H1 (cell line): ENCODE results near the gene ANAPC5. TPM values are rescaled to one million over a fixed set of nuclear protein-coding genes. Genes with fewer than 3 reads are reported as not detected.

Source experiments
- SP2 ChIP-seq: IDR thresholded peaks from 2 replicates; pipeline ENCODE4 v1.6.1; 2012; ENCODE audit warnings: mild to moderate bottlenecking, low read length, inconsistent platforms
- TCF12 ChIP-seq: IDR thresholded peaks from 2 replicates; pipeline ENCODE4 v1.6.1; 2011; ENCODE audit warnings: low read depth, mild to moderate bottlenecking, low read length
- polyA plus RNA-seq, 7 experiments: library from polyadenylated mRNA; depleted of rRNA in 3 of 7; stranded (reverse) in 5 of 7; unstranded in 2 of 7; fragments of >200 nt in 5 of 7; fragments of 200-250 nt in 2 of 7; gene quantifications; 1 replicate in 5 of 7; 2 replicates in 1 of 7; 4 replicates in 1 of 7; pipeline versions ENCODE4 v1.2.1 to v1.2.3, GENCODE V29; 2011 to 2013; ENCODE audit warnings: missing spikeins in 2 of 7, mixed read lengths in 2 of 7
- total RNA-seq: library from RNA; stranded (reverse); fragmentation: NEBNext Ultra II Directional; extraction: Animal tissue kit (Norgen Biotek cat#: 25700); gene quantifications from 2 replicates; pipeline ENCODE4 v1.2.1, GENCODE V29; 2021
- TF ChIP-seq, protein P1 (sequence below): IDR thresholded peaks from 2 replicates; pipeline ENCODE4 v1.6.1; 2012; ENCODE audit warnings: low read length, inconsistent platforms

The ANAPC5 gene
- total and polyA plus RNA-seq, 2 of the 8 experiments (the other 6 are each of a cell fraction or from before 2014, with no cell fraction given) = 103 to 127 TPM

DNA sequence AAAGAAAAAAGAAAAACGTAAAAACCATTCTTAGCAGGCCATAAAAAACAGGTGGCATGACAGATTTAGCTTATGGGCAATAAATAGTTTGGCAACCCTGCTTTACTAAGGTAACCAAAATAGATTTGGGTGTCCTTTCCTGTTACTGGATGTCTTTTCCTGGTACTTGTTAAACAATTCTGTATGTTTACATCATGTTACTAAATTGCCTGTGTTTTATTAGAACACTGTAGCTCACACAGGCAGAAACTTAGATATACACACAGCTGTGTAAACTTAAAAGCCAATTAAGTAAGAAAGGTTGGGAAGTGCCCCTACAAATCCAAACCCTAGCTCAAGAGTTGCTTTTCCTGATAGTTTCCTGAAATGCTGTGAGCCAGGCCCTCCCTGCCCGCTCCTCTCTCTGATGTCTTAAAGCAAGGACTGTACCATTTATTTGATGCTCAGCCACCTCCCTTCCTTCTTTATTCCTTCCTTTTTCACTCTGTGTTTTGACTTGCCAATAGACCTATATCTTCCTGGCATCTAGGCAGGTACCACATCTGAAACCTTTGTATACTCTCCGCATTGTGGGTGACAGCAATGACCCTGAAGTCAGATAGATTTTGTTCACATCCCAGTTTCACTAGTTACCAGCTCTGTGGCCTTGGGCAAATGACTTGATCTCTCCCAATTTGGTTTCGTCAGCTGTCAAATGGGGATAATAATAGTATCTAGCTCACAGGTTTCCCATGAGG, 52.0 kb downstream of the ANAPC5 start (continued):
- TF ChIP-seq, protein P1, sequence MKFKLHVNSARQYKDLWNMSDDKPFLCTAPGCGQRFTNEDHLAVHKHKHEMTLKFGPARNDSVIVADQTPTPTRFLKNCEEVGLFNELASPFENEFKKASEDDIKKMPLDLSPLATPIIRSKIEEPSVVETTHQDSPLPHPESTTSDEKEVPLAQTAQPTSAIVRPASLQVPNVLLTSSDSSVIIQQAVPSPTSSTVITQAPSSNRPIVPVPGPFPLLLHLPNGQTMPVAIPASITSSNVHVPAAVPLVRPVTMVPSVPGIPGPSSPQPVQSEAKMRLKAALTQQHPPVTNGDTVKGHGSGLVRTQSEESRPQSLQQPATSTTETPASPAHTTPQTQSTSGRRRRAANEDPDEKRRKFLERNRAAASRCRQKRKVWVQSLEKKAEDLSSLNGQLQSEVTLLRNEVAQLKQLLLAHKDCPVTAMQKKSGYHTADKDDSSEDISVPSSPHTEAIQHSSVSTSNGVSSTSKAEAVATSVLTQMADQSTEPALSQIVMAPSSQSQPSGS = no peak
- TF ChIP-seq SP2 (no peak), TCF12 (no peak)
